Measurements from ENCODE around the gene TP53I13.

GRCh38 chr17:29567554-29568330, 759 bp upstream of the TP53I13 start:
- peak in 11 of 12 donors; percentile 6 to 58 (median 33) for TF ChIP-seq CTCF (IDR thresholded peaks at IDR 0.05)
- TF ChIP-seq POLR2A (IDR thresholded peaks at IDR 0.05): no peak
